DMS79 treated with DMSO at 0.1 percent for 48 hours (cell line): ENCODE data around the gene AQP1.

Experiments used
- DNase-seq: peaks from one replicate; lab custom pipeline; 2025; lab: John Stamatoyannopoulos, UW

AQP1 gene

GRCh38 chr7:30921540-30922401 lies 10.1 kb downstream of the AQP1 start:
- DNase-seq = no peak

GRCh38 chr7:30922596-30922995 lies 10.9 kb downstream of the AQP1 start:
- no peak for DNase-seq

- DNase-seq = no peak
These were observed 11.5 kb downstream of the AQP1 start for GRCh38 chr7:30923009-30923773.

DNA sequence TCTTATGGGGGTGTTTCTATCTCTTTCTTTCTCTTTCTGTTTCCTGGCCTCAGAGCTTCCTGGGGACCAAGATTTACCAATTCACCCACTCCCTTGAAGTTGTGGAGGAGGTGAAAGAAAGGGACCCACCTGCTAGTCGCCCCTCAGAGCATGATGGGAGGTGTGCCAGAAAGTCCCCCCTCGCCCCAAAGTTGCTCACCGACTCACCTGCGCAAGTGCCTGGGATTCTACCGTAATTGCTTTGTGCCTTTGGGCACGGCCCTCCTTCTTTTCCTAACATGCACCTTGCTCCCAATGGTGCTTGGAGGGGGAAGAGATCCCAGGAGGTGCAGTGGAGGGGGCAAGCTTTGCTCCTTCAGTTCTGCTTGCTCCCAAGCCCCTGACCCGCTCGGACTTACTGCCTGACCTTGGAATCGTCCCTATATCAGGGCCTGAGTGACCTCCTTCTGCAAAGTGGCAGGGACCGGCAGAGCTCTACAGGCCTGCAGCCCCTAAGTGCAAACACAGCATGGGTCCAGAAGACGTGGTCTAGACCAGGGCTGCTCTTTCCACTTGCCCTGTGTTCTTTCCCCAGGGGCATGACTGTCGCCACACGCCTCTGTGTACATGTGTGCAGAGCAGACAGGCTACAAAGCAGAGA lies 12.2 kb downstream of the AQP1 start:
- no peak for DNase-seq

GRCh38 chr7:30924624-30925023 lies 13.0 kb downstream of the AQP1 start:
- no peak for DNase-seq

DNA sequence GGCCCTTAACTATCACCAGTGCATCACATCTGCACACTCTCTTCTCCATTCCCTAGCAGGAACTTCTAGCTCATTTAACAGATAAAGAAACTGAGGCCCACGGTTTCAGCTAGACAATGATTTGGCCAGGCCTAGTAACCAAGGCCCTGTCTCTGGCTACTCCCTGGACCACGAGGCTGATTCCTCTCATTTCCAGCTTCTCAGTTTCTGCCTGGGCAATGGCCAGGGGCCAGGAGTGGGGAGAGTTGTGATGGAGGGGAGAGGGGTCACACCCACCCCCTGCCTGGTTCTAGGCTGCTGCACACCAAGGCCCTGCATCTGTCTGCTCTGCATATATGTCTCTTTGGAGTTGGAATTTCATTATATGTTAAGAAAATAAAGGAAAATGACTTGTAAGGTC lies 13.5 kb downstream of the AQP1 start:
- no peak for DNase-seq

DNA sequence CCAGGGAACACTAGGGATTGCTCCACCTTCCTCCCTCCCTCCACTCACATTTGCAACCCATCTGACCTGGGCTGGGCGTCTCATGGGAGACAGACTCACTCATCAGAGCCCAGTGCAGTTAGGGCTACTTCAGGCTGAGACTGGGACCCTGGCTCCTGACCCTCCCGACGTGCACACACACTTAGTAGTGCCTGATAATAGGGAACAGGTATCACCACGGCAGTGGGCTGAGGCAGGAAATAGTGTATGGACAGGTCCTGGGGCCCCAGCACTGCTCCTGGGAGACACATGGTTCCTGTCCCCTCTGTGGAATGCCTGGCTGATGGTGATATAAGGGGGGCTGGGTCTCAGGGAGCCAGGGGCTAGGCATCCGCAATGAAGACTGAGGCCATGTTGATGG lies 14.3 kb downstream of the AQP1 start:
- DNase-seq = no peak

DNA sequence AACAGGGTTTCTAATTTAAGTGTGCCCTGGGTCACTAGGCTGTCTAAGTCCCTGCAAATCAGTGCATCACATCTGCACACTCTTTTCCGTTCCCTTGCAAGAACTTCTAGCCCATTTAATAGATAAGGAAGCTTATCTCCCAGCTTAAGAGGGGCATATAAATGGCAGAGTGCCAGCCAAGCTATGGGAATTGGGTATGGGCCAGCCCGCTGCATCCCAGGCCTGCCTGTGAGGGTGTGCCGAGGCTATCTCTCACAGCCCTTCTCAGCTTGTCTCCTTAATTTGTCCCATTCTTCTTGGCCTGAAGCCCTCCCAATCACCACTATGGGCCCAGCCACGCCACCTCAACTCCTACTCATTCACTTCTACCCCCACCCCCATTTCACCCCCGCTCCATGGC lies 14.7 kb downstream of the AQP1 start:
- DNase-seq = no peak

- no peak for DNase-seq
These were observed 15.4 kb downstream of the AQP1 start for GRCh38 chr7:30927040-30927439.

DNA sequence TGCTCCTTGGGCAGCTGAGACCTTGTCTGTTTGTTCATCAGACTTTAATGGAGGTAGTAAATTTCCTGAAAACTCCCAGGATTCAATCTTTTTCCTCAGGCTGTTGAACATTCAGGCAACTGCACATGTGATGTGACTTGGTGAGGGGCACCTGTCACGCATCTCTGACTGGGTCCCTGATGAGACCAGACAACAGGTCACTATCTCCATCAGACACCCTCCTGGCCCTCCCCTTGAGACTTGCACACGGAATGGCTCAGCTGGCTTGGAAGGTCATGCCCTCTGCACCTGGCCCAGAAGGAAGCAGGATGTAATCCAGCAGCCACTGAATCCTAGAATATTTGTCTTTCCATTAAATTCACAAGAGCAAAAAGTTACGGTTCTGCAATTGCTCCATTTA lies 15.9 kb downstream of the AQP1 start:
- no peak for DNase-seq

DNA sequence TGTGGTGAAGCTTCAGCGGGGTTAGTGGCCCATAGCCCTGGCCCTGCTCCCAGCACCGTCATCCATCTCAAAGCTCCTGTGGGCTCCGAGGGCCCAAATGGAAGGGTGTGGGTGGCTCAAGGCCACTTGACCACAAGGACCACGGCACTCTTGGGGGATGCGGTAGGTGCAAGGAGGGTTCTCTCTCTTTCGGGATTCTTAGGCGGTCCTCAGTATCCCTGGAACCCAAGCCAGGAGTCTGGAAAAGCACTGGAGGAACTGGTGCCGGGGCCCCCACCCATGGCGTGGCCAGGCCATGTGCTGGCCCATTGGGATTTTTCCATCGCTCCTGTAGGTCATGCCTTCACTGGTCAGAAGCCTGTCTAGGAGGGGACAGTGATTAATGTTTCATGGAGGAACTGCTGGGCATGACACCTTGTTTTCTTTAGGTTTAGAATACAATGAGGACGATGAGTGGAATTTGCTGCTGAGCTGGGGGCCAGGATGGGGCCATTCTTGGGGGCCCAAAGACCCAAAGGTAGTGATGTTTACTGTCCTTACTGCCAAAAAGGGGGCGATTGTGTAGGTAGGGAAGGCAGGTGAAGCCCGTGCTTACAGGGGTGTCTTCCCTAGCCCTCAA lies 16.7 kb downstream of the AQP1 start:
- no peak for DNase-seq

DNA sequence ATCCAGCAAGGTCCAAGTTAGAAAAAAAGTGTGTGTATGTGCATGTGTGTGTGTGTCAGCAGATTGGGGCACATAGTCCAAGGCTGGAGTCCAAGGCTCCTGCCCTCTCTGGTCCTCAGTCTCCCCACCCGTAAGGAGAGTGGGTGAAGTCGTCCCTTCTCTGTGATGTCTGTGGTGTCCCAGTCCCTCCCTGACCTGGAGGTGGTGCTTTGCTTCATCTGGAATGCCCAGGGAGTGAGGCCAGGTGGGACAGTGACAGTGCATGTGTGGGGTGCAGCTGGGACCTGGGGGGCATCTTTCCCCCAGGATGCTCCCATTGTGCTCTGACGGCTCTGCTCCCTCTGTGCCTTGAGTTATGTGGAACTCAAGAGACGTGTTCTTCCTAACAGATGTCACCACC lies 18.0 kb downstream of the AQP1 start:
- DNase-seq = no peak

DNA sequence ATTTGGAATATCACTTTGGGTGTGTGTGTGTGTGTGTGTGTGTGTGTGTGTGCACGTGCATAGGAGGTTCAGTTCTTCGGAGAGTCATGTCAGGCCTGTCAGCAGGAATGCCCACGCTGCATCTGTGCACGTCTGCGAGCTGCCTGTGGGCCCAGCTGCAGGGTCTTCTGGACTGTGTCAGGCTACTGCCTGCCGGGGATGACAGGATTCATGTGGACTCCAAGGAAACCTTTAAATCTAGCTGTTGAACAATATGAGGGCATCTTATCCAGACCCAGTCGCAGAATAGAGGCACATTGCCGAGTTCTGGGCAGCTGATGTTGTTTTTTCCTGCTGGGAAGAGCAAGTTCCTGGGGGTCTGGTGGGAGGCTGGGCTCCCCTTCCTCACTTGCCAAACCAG lies 19.0 kb downstream of the AQP1 start:
- DNase-seq = no peak

GRCh38 chr7:30931161-30931928 lies 19.7 kb downstream of the AQP1 start:
- no peak for DNase-seq

- no peak for DNase-seq
These were observed 20.4 kb downstream of the AQP1 start for GRCh38 chr7:30931929-30932540.

GRCh38 chr7:30932562-30932961 lies 20.9 kb downstream of the AQP1 start:
- DNase-seq = no peak

DNA sequence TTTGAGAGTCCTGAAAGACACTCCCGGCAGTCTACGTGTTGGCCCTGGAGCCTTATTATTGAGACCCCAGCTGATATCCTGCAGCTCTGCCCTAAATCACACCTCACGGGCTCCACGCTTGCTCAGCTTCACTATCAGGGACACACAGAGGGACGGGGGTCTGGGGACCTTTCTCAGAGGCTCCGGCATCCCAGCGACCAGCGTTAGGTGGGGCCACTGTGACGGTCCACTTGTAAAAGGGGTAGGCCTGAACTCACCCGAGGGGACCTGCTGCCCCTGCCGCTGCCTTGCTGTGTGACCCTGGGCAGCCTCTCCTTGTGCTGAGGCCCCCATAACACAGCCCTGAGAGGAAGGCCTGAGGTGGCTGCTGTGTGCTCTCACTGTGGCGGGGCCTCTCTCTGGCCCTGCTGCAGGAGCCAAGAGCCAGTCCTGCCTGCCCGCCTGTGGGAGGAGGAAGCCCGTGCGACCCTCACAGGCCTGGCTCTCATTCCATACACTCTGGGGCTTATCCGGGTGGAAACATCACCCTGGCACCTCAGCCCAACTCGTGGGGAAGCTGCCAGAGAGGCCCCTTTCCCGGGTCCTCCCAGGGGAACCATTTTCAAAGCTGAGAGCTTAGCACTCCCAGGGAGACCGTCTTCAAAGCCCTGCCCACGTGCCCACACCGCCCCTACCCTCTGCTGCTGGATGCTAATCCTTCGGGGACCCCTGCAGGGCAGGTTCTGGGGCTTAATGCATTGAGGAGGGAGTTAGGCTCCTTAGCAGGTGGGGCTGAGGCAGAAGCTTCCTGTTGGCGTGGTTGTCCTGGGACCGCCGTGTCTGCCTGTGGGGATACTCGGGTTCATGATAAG lies 21.7 kb downstream of the AQP1 start:
- DNase-seq = no peak

DNA sequence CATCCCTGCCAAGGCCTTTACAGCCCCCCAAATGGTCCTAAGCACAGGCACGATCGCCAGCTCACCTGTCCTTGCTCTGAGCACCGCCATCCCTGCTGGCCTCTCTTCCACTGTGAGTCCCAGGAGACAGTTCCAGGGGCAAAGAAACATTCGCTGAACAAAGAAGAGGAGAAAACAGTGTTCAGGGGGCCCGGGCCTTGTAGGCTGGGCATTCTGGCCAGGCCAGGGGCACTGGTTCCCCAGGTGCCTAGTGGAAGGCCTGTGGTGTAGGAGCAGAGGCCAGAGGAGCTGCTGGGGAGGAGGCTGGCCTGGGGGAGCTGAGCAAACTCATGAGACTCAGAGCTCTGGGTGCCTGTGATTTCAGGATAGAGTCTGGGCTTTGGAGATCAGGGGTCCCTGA lies 22.6 kb downstream of the AQP1 start:
- no peak for DNase-seq

GRCh38 chr7:30934732-30935568 lies 23.3 kb downstream of the AQP1 start:
- DNase-seq = no peak

DNA sequence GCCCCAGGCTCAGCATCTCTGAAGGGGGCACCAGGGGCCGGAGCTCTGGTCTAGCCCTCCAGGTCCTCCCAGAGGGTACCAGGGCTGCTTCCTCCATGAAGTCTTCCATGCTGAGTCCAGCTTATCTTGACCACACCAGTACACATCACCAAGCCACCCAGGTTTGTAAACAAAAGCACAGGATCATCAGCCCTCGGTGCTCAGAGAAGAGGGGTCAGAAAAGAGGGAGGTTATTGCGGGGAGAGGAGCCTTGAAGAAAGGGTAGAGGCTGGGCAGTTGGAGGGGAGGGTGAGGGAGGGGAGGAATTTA lies 23.9 kb downstream of the AQP1 start:
- DNase-seq = no peak
